Hematopoietic multipotent progenitor cell treated with erythropoietin and hydrocortisone succinate and interleukin-3 and kit ligand, for 17 days (in vitro differentiated cells): ENCODE results near the gene TNIP2.

Source experiments
- DNase-seq: peaks from one replicate; pipeline ENCODE4 v3.0.0-alpha.2; 2015; ENCODE audit warnings: low spot score

Gene TNIP2

DNA sequence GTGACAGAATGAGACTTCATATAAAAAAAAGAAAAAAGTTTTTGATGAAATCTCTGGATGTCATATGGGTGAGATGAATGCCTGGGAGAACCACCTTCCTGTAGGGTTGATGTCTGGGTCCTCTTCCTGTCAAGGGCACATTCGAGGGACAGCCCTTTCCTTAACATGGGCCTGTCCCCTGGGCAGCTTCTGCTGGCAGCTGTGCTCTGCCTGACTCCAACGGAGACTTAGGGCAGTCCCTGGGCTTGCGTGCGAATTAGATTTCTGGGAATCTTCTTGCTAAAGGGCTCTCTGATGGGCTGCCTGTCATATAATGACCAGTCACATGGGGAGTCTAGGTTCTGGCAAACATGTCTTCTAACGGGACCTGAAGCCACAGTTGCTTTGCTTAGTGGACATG, 40.7 kb downstream of the TNIP2 start:
- DNase-seq = no peak

GRCh38 chr4:2714918-2715317, 41.2 kb downstream of the TNIP2 start:
- no peak for DNase-seq

GRCh38 chr4:2714061-2714770, 41.9 kb downstream of the TNIP2 start:
- no peak for DNase-seq

- no peak for DNase-seq
Observed at GRCh38 chr4:2713337-2713736, 42.8 kb downstream of the TNIP2 start.

DNA sequence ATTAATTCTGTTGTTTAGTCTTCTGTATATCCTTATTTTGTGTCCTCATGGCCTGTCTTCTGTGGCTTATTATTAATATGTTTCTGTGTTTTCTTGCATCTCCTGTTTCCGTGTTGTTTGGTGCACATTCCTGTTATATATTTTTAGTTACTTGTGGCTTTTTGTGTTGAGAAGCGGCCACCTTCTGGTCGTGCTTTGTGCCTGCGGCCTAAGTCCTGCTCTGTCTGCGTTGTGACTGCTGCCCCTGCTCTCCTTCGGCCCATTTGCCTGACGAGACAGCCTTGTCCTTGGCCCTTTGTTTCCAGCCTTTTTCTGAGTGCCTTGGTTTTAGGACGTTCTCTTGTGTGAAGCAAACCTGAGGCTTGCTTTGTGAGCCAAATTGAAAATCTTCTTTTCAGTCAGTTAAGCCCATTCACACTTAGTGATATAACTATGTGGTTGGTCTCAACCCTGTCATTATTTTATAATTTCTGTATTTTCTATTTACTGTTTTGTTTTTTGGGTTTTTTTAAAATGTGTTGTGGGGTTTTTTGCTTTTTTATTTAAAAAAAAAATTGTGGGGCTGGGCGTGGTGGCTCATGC, 43.8 kb downstream of the TNIP2 start:
- no peak for DNase-seq

DNA sequence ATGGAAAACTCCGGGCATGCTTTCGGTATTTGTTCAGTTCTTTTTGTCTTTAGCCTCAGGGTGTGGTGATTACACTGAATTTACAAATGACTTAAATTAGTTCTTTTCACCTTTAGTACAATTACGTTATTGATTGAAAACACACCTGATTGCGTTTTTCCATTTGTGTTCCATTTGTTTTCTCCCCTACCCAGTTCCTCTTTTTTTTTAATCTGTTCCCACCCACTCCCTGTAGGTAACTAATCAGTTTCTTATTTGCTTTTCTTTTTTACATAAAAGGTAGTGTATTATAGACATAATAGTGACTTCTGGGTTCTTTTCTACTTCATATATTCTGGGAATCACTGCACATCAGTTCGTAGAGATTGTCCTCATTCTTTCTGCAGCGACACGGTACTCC, 53.4 kb downstream of the TNIP2 start:
- no peak for DNase-seq

GRCh38 chr4:2702361-2702760, 53.8 kb downstream of the TNIP2 start:
- DNase-seq = no peak

DNA sequence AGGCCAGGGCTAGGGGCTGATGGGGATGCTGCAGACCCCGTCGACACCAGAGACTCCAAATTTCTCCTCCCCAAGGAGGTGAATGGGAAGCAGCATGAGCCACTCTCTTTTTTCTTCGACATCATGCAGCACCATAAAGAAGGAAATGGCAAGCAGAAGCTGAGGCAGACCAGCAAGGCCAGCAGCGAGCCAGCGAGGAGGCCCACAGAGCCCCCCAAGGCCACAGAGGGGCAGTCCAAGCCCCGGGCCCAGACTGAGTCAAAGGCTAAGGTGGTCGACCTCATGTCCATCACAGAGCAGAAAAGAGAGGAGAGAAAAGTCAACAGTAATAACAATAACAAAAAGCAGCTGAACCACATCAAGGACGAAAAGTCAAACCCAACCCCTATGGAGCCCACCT, 56.1 kb downstream of the TNIP2 start:
- DNase-seq = no peak

GRCh38 chr4:2699534-2699933, 56.6 kb downstream of the TNIP2 start:
- DNase-seq = no peak

GRCh38 chr4:2698951-2699505, 57.1 kb downstream of the TNIP2 start:
- no peak for DNase-seq

DNA sequence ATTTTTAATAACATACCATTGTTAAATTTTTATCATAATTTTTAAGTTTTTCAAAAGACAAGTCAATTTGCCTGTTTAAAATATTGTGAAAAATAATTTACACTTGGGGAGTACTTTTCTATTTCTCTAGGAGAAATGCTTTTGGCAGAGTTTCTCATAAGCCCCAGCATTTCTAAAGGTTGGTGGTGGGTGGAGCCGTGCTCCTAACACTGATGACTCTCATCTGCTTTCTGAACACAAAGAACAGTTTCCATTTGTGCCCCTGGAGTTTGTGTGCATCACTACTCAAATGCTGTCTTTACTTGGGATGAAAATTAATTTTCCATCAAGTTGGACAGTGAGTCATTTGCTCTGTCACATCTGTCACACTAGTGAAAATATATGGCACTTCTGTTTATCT, 57.6 kb downstream of the TNIP2 start:
- no peak for DNase-seq

- no peak for DNase-seq
Observed at GRCh38 chr4:2697995-2698414, 58.1 kb downstream of the TNIP2 start.

GRCh38 chr4:2696423-2696822, 59.7 kb downstream of the TNIP2 start:
- DNase-seq = no peak

- DNase-seq = no peak
Observed at GRCh38 chr4:2695346-2696060, 60.6 kb downstream of the TNIP2 start.

DNA sequence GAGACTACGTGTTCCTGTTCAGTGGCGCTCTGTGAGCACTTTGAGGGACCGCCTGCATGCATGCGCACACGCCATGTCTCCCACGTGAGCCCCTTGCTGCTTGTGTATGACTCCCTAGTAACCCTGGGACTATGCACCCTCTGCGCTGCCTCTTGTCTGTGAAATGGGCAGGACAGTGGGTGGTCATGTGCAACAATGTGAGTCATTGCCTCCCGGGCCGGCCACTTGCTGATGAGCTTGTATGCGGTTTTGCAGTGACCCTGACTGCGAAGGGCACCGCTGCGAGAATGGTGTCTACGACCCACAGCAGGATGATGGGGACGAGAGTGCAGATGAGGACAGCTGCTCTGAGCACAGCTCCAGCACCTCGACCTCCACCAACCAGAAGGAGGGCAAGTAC, 61.4 kb downstream of the TNIP2 start:
- DNase-seq = no peak

GRCh38 chr4:2691952-2692435, 64.1 kb downstream of the TNIP2 start:
- DNase-seq = no peak
